IMR-90 (cell line): ENCODE results near the gene COX7B. TPM values are rescaled to one million over a fixed set of nuclear protein-coding genes. Genes with fewer than 3 reads are reported as not detected.

ENCODE experiments used
- ATAC-seq: fragments of 200-7000 bp; cut with Tn5 transposase; 2 replicates; pipeline ENCODE4 v1.9.1; 2020; ENCODE audit warnings: low read depth, mild to moderate bottlenecking, moderate library complexity
- BruUV-seq: library from RNA; stranded (reverse); fragments of 400-500 nt; replicated peaks from 2 replicates; lab custom pipeline; 2021; lab: Mats Ljungman, UMichigan
- CTCF ChIA-PET: fragments of 300-600 bp; formaldehyde crosslinking; extraction: SDS; loops from one replicate; lab custom pipeline; 2021; ENCODE audit warnings: antibody characterized with exemption; lab: Yijun Ruan, JAX
- POLR2A ChIA-PET: fragments of 300-600 bp; sonication (Branson Sonifier 250); formaldehyde crosslinking; loops from one replicate; lab custom pipeline; 2022; ENCODE audit warnings: antibody characterized with exemption; ENCODE audit not compliant: unreplicated experiment; lab: Charles Lee
- DNase-seq: peaks from one replicate; pipeline ENCODE4 v3.0.0; 2013
- H2AFZ ChIP-seq: replicated peaks from 2 replicates; pipeline ENCODE3; 2013; ENCODE audit warnings: low read length, mild to moderate bottlenecking; ENCODE audit not compliant: poor library complexity
- H2AK5ac ChIP-seq: 2 replicates; pipeline ENCODE4 v1.6.1; 2013; ENCODE audit warnings: low read depth, low read length, inconsistent platforms
- H2AK9ac ChIP-seq: replicated peaks from 2 replicates; pipeline ENCODE3; 2013; ENCODE audit warnings: mild to moderate bottlenecking, low read depth, low read length, moderate library complexity; ENCODE audit not compliant: poor library complexity
- H2BK120ac ChIP-seq: 2 replicates; pipeline ENCODE4 v1.6.1; 2013; ENCODE audit warnings: low read depth, low read length, inconsistent platforms
- H2BK15ac ChIP-seq: 3 replicates; pipeline ENCODE4 v1.6.1; 2013; ENCODE audit warnings: low read depth, low read length, inconsistent platforms
- H2BK20ac ChIP-seq: 2 replicates; pipeline ENCODE4 v1.6.1; 2013; ENCODE audit warnings: low read depth, mild to moderate bottlenecking, inconsistent platforms, low read length, moderate library complexity
- H2BK5ac ChIP-seq: 2 replicates; pipeline ENCODE4 v1.6.1; 2013; ENCODE audit warnings: mild to moderate bottlenecking, low read depth, low read length, inconsistent platforms; ENCODE audit not compliant: poor library complexity, severe bottlenecking
- H3K14ac ChIP-seq: replicated peaks from 2 replicates; pipeline ENCODE4 v1.6.1; 2013; ENCODE audit warnings: low read depth, low read length, inconsistent platforms
- H3K18ac ChIP-seq: 2 replicates; pipeline ENCODE4 v1.6.1; 2013; ENCODE audit warnings: low read depth, low read length, control low read depth
- H3K23ac ChIP-seq: 2 replicates; pipeline ENCODE4 v1.6.1; 2013; ENCODE audit warnings: low read depth, low read length, inconsistent platforms
- H3K27ac ChIP-seq: 2 replicates; pipeline ENCODE4 v1.5.1; 2013; ENCODE audit warnings: mild to moderate bottlenecking, control low read depth, low read length; ENCODE audit not compliant: insufficient read depth
- H3K27me3 ChIP-seq: 2 replicates; pipeline ENCODE4 v1.6.1; 2013; ENCODE audit warnings: low read length; ENCODE audit not compliant: control insufficient read depth, insufficient read depth
- H3K36me3 ChIP-seq: 2 replicates; pipeline ENCODE4 v1.6.1; 2013; ENCODE audit warnings: low read length, mixed read lengths; ENCODE audit not compliant: control insufficient read depth, insufficient read depth
- H3K4ac ChIP-seq: 2 replicates; pipeline ENCODE4 v1.6.1; 2013; ENCODE audit warnings: low read depth, low read length, inconsistent platforms
- H3K4me1 ChIP-seq: 2 replicates; pipeline ENCODE4 v1.6.1; 2013; ENCODE audit warnings: low read length, mixed read lengths; ENCODE audit not compliant: control insufficient read depth, insufficient read depth
- H3K4me2 ChIP-seq: 2 replicates; pipeline ENCODE4 v1.6.1; 2013; ENCODE audit warnings: low read depth, mild to moderate bottlenecking, control low read depth, low read length, moderate library complexity
- H3K4me3 ChIP-seq: 2 replicates; pipeline ENCODE4 v1.5.1; 2013; ENCODE audit warnings: low read depth, mild to moderate bottlenecking, control low read depth, low read length, moderate library complexity; ENCODE audit not compliant: insufficient read depth
- H3K56ac ChIP-seq: 2 replicates; pipeline ENCODE4 v1.6.1; 2013; ENCODE audit warnings: low read length, inconsistent platforms; ENCODE audit not compliant: insufficient read depth; ENCODE audit errors: extremely low read depth
- H3K79me1 ChIP-seq, 2 experiments: 2 replicates each; pipeline ENCODE4 v1.6.1; 2013; ENCODE audit warnings: low read length in 2 of 2, inconsistent platforms in 1 of 2, low read depth in 1 of 2
- H3K9ac ChIP-seq: 2 replicates; pipeline ENCODE4 v1.6.1; 2013; ENCODE audit warnings: low read depth, low read length, control low read depth
- H3K9me1 ChIP-seq: 2 replicates; pipeline ENCODE4 v1.6.1; 2013; ENCODE audit warnings: low read length, inconsistent platforms; ENCODE audit not compliant: insufficient read depth
- H3K9me3 ChIP-seq: 2 replicates; pipeline ENCODE4 v1.6.1; 2013; ENCODE audit warnings: low read length; ENCODE audit not compliant: control insufficient read depth, insufficient read depth
- H4K20me1 ChIP-seq: 2 replicates; pipeline ENCODE4 v1.6.1; 2013; ENCODE audit warnings: low read length, inconsistent platforms; ENCODE audit not compliant: insufficient read depth
- H4K5ac ChIP-seq: 2 replicates; pipeline ENCODE4 v1.6.1; 2013; ENCODE audit warnings: mild to moderate bottlenecking, low read depth, low read length, control low read depth
- H4K8ac ChIP-seq, 2 experiments: 2 replicates each; pipeline ENCODE4 v1.6.1; 2013; ENCODE audit warnings: low read depth in 2 of 2, low read length in 2 of 2, control low read depth in 1 of 2, inconsistent platforms in 1 of 2
- H4K91ac ChIP-seq: 2 replicates; pipeline ENCODE4 v1.6.1; 2013; ENCODE audit warnings: low read depth, low read length, inconsistent platforms; ENCODE audit not compliant: insufficient read depth
- BHLHE40 ChIP-seq: fragments of 150-350 bp; IDR thresholded peaks from 2 replicates; pipeline ENCODE4 v1.6.1; 2016; ENCODE audit warnings: mild to moderate bottlenecking, low read depth, low read length
- CEBPB ChIP-seq: IDR thresholded peaks from 2 replicates; pipeline ENCODE4 v1.6.1; 2012; ENCODE audit warnings: low read depth, low read length, improper control_type of control experiment
- MAFK ChIP-seq: IDR thresholded peaks from 2 replicates; pipeline ENCODE4 v1.6.1; 2012; ENCODE audit warnings: low read depth, low read length, improper control_type of control experiment
- MAZ ChIP-seq: IDR thresholded peaks from 2 replicates; pipeline ENCODE4 v1.6.1; 2012; ENCODE audit warnings: low read depth, mild to moderate bottlenecking, low read length, improper control_type of control experiment, moderate library complexity, borderline replicate concordance
- MXI1 ChIP-seq: IDR thresholded peaks from 2 replicates; pipeline ENCODE4 v1.6.1; 2012; ENCODE audit warnings: low read depth, mild to moderate bottlenecking, low read length, moderate library complexity, borderline replicate concordance
- NFE2L2 ChIP-seq: fragments of 150-350 bp; IDR thresholded peaks from 2 replicates; pipeline ENCODE4 v1.6.1; 2016; ENCODE audit warnings: low read depth, mild to moderate bottlenecking, low read length
- RAD21 ChIP-seq: IDR thresholded peaks from 2 replicates; pipeline ENCODE4 v1.6.1; 2012; ENCODE audit warnings: low read length, improper control_type of control experiment
- RCOR1 ChIP-seq: IDR thresholded peaks from 2 replicates; pipeline ENCODE4 v1.6.1; 2012; ENCODE audit warnings: mild to moderate bottlenecking, low read length, improper control_type of control experiment; ENCODE audit not compliant: insufficient replicate concordance
- SMC3 ChIP-seq: fragments of 150-350 bp; IDR thresholded peaks from 2 replicates; pipeline ENCODE4 v1.6.1; 2016; ENCODE audit warnings: low read depth, mild to moderate bottlenecking, antibody characterized with exemption, low read length, moderate library complexity
- USF2 ChIP-seq: fragments of 150-350 bp; IDR thresholded peaks from 2 replicates; pipeline ENCODE4 v1.6.1; 2017; ENCODE audit warnings: mild to moderate bottlenecking, antibody characterized with exemption, low read length, low read depth
- dilution Hi-C: fragments of 300-500 bp; cut with HindIII; formaldehyde crosslinking; loops from one replicate; pipeline ENCODE4 v1.14.3; 2018; ENCODE audit warnings: low sequenced_read_pairs; ENCODE audit not compliant: unreplicated experiment
- in situ Hi-C: fragments of 300-500 bp; cut with MboI; formaldehyde crosslinking; loops from 3 replicates; pipeline ENCODE4 v1.14.3; 2019; ENCODE audit warnings: low sequenced_read_pairs, inconsistent platforms, mixed read lengths
- intact Hi-C: fragments of 100-400 bp; cut with micrococcal nuclease; formaldehyde crosslinking; loops from 2 replicates; pipeline ENCODE4 v1.10.0; 2022
- polyA plus RNA-seq, 3 experiments: library from polyadenylated mRNA; depleted of rRNA; stranded (reverse); fragments of >200 nt; gene quantifications; 2 replicates each; pipeline ENCODE4 v1.2.3, GENCODE V29; 2012; ENCODE audit warnings: low replicate concordance in 1 of 3
- total RNA-seq: library from RNA; depleted of rRNA; stranded (reverse); fragments of >200 nt; gene quantifications from 2 replicates; pipeline ENCODE4 v1.2.3, GENCODE V29; 2012
- TF ChIP-seq, protein P1 (sequence below): conservative IDR thresholded peaks from 2 replicates; pipeline ENCODE4 v1.5.1; 2012; ENCODE audit warnings: mild to moderate bottlenecking, low read depth, low read length, improper control_type of control experiment

The COX7B gene
- total and polyA plus RNA-seq, 2 of the 4 experiments (the other 2 are of a cell fraction), result 330 to 912 TPM

DNA sequence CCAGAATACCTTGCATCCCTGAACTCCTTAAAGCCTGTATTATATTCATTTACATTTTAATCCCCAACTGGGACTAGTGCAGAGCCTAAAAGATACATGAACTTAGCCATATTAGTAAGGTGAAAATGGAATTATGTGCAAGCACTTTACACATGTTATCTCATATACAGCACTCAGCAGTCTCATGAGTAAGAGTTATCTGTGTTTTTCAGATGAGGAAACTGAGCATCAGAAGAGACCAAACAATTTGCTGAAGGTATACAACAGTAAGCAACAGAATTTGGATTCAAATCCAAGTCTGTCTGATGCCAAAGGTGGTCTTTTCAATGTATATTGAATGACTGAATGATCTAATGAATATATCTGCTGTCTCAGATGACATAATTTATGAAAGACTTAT lies 23.5 kb downstream of the COX7B start:
- Histone ChIP-seq H3K36me3 (no peaks in the 10 kb centered on the region), H4K91ac (no peak overlapping the region), H2BK20ac (no peak overlapping the region), H3K27ac (no peak overlapping the region), H4K20me1 (peaks cover 4% of the 10 kb centered on the region; the same call in 1 of the 2 replicates), H3K9me1 (no peaks in the 10 kb centered on the region), H3K4ac (no peak overlapping the region), H3K23ac (no peak overlapping the region), H2BK15ac (no peak overlapping the region), H3K79me1 (peaks cover 0 to 7% of the 10 kb centered on the region in 2 experiments; a peak in 2 of 4 replicates), H2AK5ac (no peak overlapping the region), H2BK5ac (no peak overlapping the region), H3K14ac (no peak overlapping the region), H3K18ac (no peak overlapping the region), H3K27me3 (no peaks in the 10 kb centered on the region), H3K4me1 (peaks cover 2% of the 10 kb centered on the region; the same call in 1 of the 2 replicates), H4K5ac (no peak overlapping the region), H3K4me2 (no peak overlapping the region), H2AFZ (no peak overlapping the region), H3K9me3 (no peaks in the 10 kb centered on the region), H2BK120ac (no peak overlapping the region), H3K9ac (no peak overlapping the region), H3K4me3 (no peak overlapping the region), H4K8ac (no peak overlapping the region), H2AK9ac (no peak overlapping the region), H3K56ac (no peak overlapping the region)
- BruUV-seq, result no TSS peak
- TF ChIP-seq CEBPB (no peak), MAZ (no peak), MAFK (no peak), MXI1 (no peak), USF2 (no peak), RCOR1 (no peak), BHLHE40 (no peak), RAD21 (no peak), SMC3 (no peak), NFE2L2 (no peak)
- TF ChIP-seq, protein P1, sequence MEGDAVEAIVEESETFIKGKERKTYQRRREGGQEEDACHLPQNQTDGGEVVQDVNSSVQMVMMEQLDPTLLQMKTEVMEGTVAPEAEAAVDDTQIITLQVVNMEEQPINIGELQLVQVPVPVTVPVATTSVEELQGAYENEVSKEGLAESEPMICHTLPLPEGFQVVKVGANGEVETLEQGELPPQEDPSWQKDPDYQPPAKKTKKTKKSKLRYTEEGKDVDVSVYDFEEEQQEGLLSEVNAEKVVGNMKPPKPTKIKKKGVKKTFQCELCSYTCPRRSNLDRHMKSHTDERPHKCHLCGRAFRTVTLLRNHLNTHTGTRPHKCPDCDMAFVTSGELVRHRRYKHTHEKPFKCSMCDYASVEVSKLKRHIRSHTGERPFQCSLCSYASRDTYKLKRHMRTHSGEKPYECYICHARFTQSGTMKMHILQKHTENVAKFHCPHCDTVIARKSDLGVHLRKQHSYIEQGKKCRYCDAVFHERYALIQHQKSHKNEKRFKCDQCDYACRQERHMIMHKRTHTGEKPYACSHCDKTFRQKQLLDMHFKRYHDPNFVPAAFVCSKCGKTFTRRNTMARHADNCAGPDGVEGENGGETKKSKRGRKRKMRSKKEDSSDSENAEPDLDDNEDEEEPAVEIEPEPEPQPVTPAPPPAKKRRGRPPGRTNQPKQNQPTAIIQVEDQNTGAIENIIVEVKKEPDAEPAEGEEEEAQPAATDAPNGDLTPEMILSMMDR, result no peak
- ChIA-PET CTCF (no interaction called here), POLR2A (no interaction called here)
- intact Hi-C loops (no loop called here), dilution Hi-C loops (no loop called here), in situ Hi-C loops (no loop called here)
- DNase-seq (no peak), ATAC-seq (no peak)
